COLO829 (cell line): ENCODE data around the gene RHPN2.
"Not testable (repeated sequence)": the region's sequence is repeated elsewhere in the genome, so short reads cannot be mapped to it uniquely, and the experiment has no call there.

Experiments
- DNase-seq: peaks from one replicate; pipeline ENCODE4 v3.0.0; 2012; ENCODE audit warnings: low spot score

Gene RHPN2

GRCh38 chr19:33026602-33027001, 38.1 kb downstream of the RHPN2 start:
- DNase-seq: not testable (repeated sequence)

- not testable (repeated sequence) for DNase-seq
These were observed 39.0 kb downstream of the RHPN2 start for GRCh38 chr19:33025468-33026238.

GRCh38 chr19:33024398-33024797, 40.3 kb downstream of the RHPN2 start:
- no peak for DNase-seq

- DNase-seq: no peak
These were observed 42.1 kb downstream of the RHPN2 start for GRCh38 chr19:33022472-33023116.

- not testable (repeated sequence) for DNase-seq
These were observed 53.8 kb downstream of the RHPN2 start for GRCh38 chr19:33010891-33011290.

GRCh38 chr19:33008738-33009137, 56.0 kb downstream of the RHPN2 start:
- no peak for DNase-seq

GRCh38 chr19:33005440-33005839, 59.2 kb downstream of the RHPN2 start:
- DNase-seq: no peak

GRCh38 chr19:33003424-33004024, 61.2 kb downstream of the RHPN2 start:
- DNase-seq: not testable (repeated sequence)

- DNase-seq: not testable (repeated sequence)
These were observed 62.4 kb downstream of the RHPN2 start for GRCh38 chr19:33002126-33002865.

GRCh38 chr19:33000910-33001309, 63.8 kb downstream of the RHPN2 start:
- DNase-seq: no peak

GRCh38 chr19:33000510-33000909, 64.2 kb downstream of the RHPN2 start:
- DNase-seq: no peak

- no peak for DNase-seq
These were observed 66.0 kb downstream of the RHPN2 start for GRCh38 chr19:32998722-32999121.

- DNase-seq: no peak
These were observed 66.9 kb downstream of the RHPN2 start for GRCh38 chr19:32997716-32998355.

GRCh38 chr19:32997061-32997464, 67.6 kb downstream of the RHPN2 start:
- not testable (repeated sequence) for DNase-seq

GRCh38 chr19:32995966-32996365, 68.7 kb downstream of the RHPN2 start:
- DNase-seq: not testable (repeated sequence)

GRCh38 chr19:32988724-32989123, 76.0 kb downstream of the RHPN2 start:
- DNase-seq: no peak

- not testable (repeated sequence) for DNase-seq
These were observed 76.4 kb downstream of the RHPN2 start for GRCh38 chr19:32988254-32988653.

- not testable (repeated sequence) for DNase-seq
These were observed 82.2 kb downstream of the RHPN2 start for GRCh38 chr19:32982488-32982887.

GRCh38 chr19:32979807-32980206, 84.9 kb downstream of the RHPN2 start:
- DNase-seq: not testable (repeated sequence)

- not testable (repeated sequence) for DNase-seq
These were observed 86.9 kb downstream of the RHPN2 start for GRCh38 chr19:32977813-32978212.

- no peak for DNase-seq
These were observed 87.4 kb downstream of the RHPN2 start for GRCh38 chr19:32977280-32977679.
